ENCODE data around the gene EP300.
"Not testable (repeated sequence)": the region's sequence is repeated elsewhere in the genome, so short reads cannot be mapped to it uniquely, and the experiment has no call there.

EP300 gene

DNA sequence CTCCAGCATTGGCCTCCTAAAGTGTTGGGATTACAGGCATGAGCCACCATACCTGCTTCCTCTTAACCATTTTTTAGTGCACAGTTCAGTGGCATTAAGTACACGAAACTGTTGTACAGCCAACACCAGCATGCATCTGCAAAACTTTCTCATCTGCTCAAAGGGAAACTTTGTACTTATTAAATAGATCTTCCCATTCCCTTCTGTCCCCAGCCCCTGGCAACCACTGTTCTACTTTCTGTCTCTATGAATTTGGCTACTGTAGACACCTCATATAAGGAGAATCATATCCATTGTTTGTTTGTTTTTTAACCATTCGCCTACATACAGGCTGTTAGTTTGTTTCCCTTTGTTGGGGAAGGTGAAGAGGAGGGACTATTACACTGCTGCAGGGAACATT lies 6.5 kb upstream of the EP300 start:
- DNase-seq (ENCODE audit: low read depth) = no peak

DNA sequence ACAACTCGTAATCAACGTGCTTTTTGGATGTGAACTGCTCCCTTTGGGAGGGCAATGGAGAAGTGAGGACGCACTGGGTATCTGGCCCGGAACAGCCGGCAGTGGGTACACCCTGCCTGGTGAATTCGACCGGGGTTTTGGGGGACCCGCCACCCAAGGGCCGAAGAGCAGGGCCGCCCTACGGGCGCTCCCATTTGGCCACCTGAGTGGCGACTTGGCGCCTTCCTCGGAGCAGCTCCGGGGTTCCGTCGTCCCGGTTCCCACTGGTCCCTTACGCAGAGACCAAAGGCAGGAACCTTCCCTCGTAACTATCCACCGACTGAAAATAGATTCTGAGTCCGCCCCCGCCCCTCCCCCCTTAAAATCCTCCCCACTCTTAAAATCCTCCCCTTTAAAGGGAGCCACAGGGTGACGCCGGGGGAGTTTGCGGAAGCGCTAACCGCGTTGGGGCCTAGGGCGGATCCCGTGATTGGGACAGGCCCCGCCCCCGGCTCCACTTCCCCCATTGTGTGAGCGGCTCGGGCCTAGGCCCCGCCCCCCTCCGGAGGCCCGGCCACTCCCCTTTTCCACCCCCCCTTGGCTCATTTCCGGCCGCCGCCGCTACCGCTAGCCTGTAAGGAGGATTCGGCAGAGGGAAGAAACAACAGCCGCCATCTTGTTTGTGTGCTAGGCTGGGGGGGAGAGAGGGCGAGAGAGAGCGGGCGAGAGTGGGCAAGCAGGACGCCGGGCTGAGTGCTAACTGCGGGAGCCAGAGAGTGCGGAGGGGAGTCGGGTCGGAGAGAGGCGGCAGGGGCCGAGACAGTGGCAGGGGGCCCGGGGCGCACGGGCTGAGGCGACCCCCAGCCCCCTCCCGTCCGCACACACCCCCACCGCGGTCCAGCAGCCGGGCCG lies 1.0 kb upstream of the EP300 start:
- DNase-seq (ENCODE audit: low read depth) = peak; percentile 90

DNA sequence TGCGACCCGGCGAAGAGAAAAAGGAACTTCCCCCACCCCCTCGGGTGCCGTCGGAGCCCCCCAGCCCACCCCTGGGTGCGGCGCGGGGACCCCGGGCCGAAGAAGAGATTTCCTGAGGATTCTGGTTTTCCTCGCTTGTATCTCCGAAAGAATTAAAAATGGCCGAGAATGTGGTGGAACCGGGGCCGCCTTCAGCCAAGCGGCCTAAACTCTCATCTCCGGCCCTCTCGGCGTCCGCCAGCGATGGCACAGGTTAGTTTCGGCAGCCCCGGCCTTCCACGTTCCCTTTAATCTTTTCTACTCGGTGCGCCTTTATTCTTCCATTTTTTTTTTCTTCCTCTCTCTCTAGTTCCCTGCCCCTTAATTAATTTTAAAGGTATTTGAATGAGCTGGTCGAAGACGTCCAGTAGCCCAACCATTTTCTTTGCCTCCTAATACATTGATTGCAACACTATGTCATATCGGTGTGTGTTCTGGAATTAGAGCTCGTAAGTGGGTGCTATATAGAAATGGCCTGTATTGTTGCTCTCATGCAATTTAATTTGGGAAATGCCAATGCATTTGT lies 537 bp downstream of the EP300 start:
- DNase-seq (ENCODE audit: low read depth) = peak; percentile 19

DNA sequence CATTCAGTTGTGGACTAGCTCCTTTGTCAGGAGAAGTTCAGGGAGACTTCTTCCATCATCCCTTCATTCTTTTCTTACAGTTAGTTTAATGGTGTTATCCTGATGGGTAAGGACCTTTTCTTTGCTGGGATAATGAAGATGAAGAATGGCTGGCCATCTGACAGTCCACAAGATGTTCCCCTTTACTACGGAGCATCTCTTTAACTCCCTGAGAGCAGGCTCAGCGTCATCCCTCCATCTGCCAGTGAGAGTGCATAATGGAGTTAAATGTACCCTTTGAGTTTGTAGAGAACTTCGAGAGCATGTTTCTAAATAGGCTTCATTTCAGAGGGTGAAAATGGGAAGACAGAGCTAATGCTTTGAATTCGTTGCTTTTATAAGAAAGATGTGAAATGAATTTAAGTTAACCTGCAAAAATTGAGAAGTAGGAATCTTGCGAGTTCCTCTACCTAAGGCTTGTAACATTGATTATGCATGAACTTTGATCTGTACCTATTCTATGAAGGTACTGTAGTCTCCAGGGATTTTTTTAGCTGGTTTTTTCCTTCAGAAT lies 1.7 kb downstream of the EP300 start:
- no peak for DNase-seq (ENCODE audit: low read depth)

DNA sequence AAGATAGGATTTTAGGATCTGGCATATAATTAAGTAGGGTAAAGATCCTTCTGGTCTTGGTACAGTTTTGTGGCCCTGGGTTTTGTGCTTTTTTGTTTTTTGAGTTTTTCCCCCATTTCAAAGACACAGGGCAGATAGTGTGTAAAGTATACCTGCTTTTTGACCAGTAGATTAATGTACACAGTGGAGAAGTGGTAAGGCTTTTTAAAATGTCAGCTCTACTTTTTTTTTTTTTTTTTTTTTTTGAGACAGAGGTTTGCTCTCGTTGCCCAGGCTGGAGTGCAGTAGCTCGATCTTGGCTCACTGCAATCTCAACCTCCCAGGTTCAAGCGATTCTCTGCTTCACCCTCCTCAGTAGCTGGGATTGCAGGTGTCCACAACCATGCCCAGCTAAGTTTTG lies 4.0 kb downstream of the EP300 start:
- no peak for DNase-seq (ENCODE audit: low read depth)

DNA sequence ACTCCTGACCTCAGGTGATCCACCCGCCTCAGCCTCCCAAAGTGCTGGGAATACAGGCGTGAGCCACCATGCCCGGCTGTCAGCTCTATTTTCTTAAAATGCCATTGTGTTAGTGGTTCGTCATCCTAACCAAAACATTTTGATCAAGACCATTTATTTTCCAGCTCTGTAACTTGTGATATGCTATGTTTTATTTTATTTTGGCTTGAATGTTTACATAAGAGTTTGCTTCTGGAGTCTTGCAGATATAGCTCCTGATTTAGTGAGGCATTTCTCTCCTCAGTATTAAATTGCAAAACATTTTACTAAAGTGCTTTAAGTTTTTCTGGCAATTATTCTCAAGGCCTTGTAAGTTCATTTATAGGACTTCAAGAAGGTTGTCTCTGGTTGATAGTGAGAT lies 4.4 kb downstream of the EP300 start:
- DNase-seq (ENCODE audit: low read depth) = no peak

DNA sequence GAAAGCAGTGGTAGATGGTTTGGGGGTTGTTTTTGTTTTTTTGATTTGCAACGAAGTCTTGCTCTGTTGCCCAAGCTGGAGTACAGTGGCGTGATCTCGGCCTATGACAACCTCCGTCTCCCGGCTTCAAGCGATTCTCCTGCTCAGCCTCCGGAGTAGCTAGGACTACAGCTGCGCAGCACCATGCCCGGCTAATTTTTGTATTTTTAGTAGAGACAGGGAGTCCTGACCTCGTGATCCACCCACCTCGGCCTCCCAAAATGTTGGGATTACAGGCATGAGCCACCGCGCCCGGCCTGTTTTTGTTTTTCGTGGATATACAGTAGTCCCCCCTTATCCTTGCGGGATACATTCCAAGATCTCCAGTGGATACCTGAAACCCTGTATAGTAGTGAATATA lies 6.6 kb downstream of the EP300 start:
- DNase-seq (ENCODE audit: low read depth) = no peak

DNA sequence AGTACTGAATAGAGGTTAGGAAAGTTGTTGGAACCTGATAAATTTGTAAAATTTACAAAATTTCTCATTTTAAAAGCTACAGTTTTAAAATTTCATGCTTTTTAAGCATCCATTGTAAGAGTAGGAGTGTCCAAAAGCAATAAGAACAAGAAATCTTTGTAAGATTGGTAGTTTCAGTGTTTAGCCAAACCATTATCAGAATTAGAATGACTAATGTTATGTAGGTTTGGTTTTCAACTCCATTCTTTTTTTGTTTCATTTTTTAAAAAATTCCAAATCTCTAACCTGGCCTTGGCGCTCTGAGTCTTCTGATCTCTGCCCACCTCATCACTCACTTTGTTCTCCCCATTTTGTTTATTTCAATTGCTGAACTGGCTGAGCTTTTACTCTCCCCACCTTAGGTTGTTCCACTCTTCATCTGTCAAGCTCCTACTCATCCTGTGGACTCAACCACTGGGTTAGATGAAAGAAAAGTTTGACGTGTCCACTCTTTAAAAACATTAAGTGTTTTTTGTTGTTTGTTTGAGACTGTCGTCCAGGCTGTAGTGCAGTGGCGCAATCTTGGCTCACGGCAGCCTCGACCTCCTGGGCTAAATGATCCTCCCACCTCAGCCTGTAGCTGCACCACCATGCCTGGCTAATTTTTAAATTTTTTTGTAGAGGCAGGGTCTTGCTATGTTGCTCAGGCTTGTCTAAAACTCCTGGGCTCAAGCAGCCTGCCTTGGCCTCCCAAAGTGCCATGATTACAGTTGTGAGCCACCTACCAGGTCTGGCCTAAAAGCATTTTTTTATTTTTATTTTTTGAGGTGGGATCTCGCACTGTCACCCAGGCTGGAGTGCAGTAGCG lies 14.0 kb downstream of the EP300 start:
- no peak for DNase-seq (ENCODE audit: low read depth)

DNA sequence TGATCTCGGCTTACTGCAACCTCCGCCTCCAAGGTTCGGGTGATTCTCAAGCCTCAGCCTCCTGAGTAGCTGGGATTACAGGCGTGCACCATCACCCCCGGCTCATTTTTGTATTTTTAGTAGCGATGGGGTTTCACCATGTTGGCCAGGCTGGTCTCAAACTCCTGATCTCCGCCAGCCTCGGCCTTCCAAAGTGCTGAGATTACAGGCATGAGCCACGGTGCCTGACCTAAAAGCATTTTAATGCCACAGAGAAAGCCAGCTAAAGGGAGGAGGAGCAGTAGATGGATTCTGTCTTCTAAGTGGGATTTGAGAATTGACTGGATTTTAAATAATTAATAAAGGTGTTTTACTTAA lies 14.6 kb downstream of the EP300 start:
- not testable (repeated sequence) for DNase-seq (ENCODE audit: low read depth)

DNA sequence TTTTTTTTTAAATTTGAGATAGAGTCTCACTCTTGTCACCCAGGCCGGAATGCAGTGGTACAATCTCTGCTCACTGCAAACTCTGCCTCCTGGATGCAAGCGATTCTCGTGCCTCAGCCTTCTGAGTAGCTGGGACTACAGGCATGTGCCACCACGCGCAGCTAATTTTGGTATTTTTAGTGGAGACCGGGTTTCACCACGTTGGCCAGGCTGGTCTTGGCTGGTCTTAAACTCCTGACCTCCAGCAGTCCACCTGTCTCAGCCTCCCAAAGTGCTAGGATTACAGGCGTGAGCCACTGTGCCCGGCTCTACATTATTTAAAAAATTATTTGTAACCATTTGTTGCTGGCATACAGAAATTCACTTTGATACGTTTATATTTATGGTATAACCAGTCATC lies 18.6 kb downstream of the EP300 start:
- DNase-seq (ENCODE audit: low read depth) = no peak

DNA sequence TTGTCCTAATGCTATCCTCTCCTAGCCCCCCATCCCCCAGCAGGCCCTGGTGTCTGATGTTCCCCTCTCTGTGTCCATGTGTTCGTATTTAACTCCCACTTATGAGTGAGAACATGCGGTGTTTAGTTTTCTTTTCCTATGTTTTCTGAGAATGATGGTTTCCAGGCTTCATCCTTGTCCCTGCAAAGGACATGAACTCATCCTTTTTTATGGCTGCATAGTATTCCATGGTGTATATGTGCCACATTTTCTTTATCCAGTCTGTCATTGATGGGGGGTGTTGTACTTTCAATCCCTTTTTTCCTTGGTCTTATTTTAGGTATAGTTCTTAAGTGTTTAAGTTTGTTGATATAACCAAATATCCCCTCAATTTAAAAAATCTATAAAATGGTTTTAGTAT lies 23.9 kb downstream of the EP300 start:
- DNase-seq (ENCODE audit: low read depth) = no peak

DNA sequence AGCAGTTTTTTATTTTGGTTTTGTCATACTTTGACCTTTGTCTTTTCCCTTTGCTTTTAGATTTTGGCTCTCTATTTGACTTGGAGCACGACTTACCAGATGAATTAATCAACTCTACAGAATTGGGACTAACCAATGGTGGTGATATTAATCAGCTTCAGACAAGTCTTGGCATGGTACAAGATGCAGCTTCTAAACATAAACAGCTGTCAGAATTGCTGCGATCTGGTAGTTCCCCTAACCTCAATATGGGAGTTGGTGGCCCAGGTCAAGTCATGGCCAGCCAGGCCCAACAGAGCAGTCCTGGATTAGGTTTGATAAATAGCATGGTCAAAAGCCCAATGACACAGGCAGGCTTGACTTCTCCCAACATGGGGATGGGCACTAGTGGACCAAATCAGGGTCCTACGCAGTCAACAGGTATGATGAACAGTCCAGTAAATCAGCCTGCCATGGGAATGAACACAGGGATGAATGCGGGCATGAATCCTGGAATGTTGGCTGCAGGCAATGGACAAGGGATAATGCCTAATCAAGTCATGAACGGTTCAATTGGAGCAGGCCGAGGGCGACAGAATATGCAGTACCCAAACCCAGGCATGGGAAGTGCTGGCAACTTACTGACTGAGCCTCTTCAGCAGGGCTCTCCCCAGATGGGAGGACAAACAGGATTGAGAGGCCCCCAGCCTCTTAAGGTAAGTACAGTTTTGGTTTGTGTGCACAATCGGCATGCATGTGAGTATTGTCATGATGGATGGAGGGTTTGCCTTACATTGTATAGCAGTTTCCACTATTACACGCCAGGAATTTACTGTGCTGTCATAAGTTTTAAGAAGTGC lies 25.0 kb downstream of the EP300 start:
- DNase-seq (ENCODE audit: low read depth) = no peak

DNA sequence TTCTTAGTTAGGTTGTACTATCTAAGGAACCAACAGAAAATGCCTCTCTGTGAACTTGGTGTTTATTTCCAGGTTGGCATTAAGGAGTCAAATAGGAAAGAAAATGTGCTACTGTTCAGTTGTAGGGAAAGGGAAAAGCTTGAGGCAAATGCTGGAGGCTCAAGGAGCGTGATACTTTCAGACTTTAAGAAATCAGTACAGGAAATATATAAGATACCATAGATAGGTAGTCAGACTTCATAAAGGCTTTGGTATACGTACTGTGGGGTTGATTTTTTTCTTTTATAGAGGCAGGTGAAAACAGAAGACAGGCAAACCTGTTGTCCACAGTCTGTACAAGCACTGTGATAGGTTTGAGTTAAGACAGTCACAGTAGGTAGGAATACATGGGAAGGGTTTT lies 30.8 kb downstream of the EP300 start:
- no peak for DNase-seq (ENCODE audit: low read depth)

DNA sequence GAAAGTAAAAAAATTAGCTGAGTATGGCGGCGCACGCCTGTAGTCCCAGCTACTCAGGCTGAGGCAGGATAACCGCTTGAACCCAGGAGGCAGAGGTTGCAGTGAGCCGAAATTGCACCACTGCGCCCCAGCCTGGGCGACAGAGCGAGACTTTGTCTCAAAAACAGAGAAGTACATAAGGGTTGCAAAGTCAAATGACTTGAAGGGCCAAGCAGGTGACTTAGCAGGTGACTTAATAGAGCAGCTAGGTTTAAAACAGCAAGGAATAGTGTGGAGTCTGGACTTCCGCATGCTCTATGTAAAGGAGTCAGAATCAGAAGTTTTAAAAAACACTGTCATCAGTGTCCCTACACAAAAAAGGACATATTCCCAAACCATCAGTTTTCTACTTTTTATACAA lies 31.7 kb downstream of the EP300 start:
- no peak for DNase-seq (ENCODE audit: low read depth)

DNA sequence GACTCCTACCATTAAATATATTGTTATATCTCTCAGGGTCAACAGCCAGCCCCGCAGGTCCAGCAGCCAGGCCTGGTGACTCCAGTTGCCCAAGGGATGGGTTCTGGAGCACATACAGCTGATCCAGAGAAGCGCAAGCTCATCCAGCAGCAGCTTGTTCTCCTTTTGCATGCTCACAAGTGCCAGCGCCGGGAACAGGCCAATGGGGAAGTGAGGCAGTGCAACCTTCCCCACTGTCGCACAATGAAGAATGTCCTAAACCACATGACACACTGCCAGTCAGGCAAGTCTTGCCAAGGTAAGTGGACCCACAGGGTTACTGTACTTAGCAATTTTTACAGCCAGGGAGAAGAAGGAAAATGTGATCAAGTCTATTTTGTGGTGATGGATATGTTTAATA lies 35.1 kb downstream of the EP300 start:
- DNase-seq (ENCODE audit: low read depth) = no peak

DNA sequence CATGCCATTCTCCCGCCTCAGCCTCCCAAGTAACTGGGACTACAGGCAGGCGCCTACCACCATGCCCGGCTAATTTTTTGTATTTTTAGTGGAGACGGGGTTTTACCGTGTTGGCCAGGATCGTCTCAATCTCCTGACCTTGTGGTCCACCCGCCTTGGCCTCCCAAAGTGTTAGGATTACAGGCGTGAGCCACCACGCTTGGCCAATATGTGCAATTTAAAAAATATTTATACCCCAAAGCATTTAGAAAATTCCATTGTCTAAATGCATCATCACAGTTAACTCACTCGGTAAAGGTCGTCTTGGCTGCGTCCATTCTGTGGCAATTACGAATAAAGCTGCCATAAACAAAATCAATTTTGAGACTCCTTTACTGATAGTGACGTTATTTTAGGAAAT lies 36.2 kb downstream of the EP300 start:
- no peak for DNase-seq (ENCODE audit: low read depth)

DNA sequence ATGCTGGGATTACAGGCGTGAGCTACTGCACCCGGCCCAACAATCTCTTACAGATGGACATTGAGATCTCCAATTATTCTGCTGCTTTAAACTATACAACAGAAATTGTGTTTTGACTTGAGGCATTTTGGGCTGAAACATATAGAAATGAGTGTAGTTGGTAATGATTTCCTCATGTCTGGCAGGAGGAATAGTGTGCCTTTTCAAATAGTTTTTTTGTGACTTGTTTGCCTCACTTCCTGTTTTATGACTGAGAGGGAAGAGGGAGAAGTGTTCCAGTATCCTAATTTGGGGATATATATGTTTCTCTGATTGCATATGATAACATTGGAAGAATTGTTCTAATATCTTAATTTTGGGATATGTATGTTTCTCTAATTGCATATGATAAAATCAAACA lies 40.2 kb downstream of the EP300 start:
- no peak for DNase-seq (ENCODE audit: low read depth)

DNA sequence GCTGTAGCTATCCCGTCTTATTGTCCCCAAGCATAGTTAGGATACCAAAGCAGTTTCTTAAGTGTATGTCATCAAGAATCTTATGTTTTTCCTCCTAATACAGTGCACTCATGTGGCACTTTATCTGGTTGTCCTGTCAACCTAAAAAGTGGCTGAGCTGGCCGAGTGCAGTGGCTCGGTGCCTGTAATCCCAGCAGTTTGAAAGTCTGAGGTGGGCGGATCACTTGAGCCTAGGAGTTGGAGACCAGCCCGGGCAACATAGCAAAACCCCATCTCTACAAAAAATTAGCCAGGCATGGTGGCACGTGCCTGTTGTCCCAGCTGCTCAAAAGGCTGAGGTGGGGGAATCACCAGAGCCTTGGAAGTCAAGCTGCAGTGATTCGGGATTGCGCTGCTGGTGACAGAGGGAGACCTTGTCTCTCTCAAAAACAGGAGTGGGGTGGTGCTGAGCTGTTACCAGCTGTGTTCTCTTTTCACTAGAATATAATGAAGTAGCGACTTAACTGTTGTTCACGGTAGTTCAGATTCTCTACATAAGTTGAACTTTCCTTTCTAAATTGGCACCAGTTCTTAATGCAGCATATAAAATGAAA lies 48.1 kb downstream of the EP300 start:
- DNase-seq (ENCODE audit: low read depth) = no peak

DNA sequence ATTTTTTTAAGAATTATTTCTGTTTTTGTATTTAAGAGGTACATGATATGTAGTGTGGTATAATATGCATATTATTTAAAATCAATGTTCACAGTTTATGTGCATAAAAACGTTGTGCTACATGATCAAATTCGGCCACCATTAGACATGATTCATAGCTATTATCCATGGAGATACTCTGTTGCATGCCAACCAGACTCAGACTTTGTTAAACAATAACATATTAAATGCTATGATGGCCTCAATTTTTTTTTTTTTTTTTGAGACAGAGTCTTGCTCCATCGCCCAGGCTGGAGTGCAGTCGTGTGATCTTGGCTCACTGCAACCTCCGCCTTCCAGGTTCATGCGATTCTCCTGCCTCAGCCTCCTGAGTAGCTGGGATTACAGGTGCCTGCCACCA lies 53.5 kb downstream of the EP300 start:
- not testable (repeated sequence) for DNase-seq (ENCODE audit: low read depth)

DNA sequence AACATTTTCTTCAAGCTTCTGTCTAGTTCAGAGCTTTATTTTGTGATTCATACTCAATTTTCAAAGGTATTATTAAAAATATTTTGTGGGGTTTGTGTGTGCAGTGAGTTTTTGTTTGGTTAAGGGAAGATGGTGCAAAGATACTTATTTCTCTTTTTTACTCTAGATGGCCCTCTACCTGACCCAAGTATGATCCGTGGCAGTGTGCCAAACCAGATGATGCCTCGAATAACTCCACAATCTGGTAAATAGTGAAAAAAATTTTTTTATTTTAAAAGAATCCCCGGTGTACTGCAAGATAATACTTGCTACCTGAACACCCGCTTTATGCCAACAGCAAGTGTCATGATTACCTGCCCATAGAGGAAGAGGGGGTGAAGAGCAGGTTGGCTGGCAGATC lies 54.2 kb downstream of the EP300 start:
- DNase-seq (ENCODE audit: low read depth) = no peak

DNA sequence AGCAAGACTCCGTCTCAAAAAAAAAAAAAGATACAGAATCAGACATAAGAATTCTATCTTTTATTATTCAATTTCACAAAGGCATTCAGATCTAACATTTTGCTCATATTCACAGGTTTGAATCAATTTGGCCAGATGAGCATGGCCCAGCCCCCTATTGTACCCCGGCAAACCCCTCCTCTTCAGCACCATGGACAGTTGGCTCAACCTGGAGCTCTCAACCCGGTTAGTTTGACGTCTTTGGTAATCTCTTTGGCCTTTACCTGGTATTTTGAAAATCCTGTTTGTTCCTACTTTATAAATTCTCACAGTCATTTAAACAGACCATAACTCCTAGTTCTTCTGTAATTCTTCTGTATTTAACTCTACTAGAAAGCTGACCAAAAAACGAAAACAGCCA lies 55.3 kb downstream of the EP300 start:
- no peak for DNase-seq (ENCODE audit: low read depth)
